Measurements from ENCODE around the gene REV1.

REV1 gene

GRCh38 chr2:99397266-99397920, 92.4 kb downstream of the REV1 start:
- Histone ChIP-seq H3K4me1 (ENCODE audit: insufficient read depth, low read length) (peaks cover 1% of the 10 kb centered on the region; the same call in 1 of the 2 replicates), H3K4me3 (ENCODE audit: low read length) (no peak overlapping the region), H3K27ac (ENCODE audit: low read length) (no peak overlapping the region), H3K36me3 (ENCODE audit: insufficient read depth, low read depth, low read length) (peaks cover 99% of the 10 kb centered on the region), H3K9ac (ENCODE audit: low read depth, low read length) (no peak overlapping the region), H3K9me3 (ENCODE audit: insufficient read depth, low read depth, low read length) (no peaks in the 10 kb centered on the region), H3K27me3 (ENCODE audit: insufficient read depth, low read length) (no peaks in the 10 kb centered on the region)

- Histone ChIP-seq H3K9me3 (ENCODE audit: insufficient read depth, low read depth, low read length) (no peaks in the 10 kb centered on the region), H3K4me3 (ENCODE audit: low read length) (no peak overlapping the region), H3K4me1 (ENCODE audit: insufficient read depth, low read length) (no peaks in the 10 kb centered on the region), H3K27me3 (ENCODE audit: insufficient read depth, low read length) (no peaks in the 10 kb centered on the region), H3K36me3 (ENCODE audit: insufficient read depth, low read depth, low read length) (peaks cover 99% of the 10 kb centered on the region), H3K27ac (ENCODE audit: low read length) (no peak overlapping the region), H3K9ac (ENCODE audit: low read depth, low read length) (no peak overlapping the region)
Measured at GRCh38 chr2:99395589-99396130, 94.2 kb downstream of the REV1 start.

- H3K9ac ChIP-seq (ENCODE audit: low read depth, low read length), result no peak overlapping the region
- no peaks in the 10 kb centered on the region for H3K4me1 ChIP-seq (ENCODE audit: insufficient read depth, low read length)
- H3K27me3 ChIP-seq (ENCODE audit: insufficient read depth, low read length), result no peaks in the 10 kb centered on the region
- no peak overlapping the region for H3K4me3 ChIP-seq (ENCODE audit: low read length)
- H3K27ac ChIP-seq (ENCODE audit: low read length), result no peak overlapping the region
- peaks cover 73% of the 10 kb centered on the region for H3K36me3 ChIP-seq (ENCODE audit: insufficient read depth, low read depth, low read length)
- H3K9me3 ChIP-seq (ENCODE audit: insufficient read depth, low read depth, low read length), result no peaks in the 10 kb centered on the region
Measured at GRCh38 chr2:99389946-99390345, 99.9 kb downstream of the REV1 start.

GRCh38 chr2:99389371-99389770, 100.4 kb downstream of the REV1 start:
- Histone ChIP-seq H3K9me3 (ENCODE audit: insufficient read depth, low read depth, low read length) (no peaks in the 10 kb centered on the region), H3K36me3 (ENCODE audit: insufficient read depth, low read depth, low read length) (peaks cover 73% of the 10 kb centered on the region), H3K4me1 (ENCODE audit: insufficient read depth, low read length) (no peaks in the 10 kb centered on the region), H3K27me3 (ENCODE audit: insufficient read depth, low read length) (no peaks in the 10 kb centered on the region), H3K27ac (ENCODE audit: low read length) (no peak overlapping the region), H3K9ac (ENCODE audit: low read depth, low read length) (no peak overlapping the region), H3K4me3 (ENCODE audit: low read length) (no peak overlapping the region)

- Histone ChIP-seq H3K4me3 (ENCODE audit: low read length) (no peak overlapping the region), H3K4me1 (ENCODE audit: insufficient read depth, low read length) (no peaks in the 10 kb centered on the region), H3K9me3 (ENCODE audit: insufficient read depth, low read depth, low read length) (no peaks in the 10 kb centered on the region), H3K36me3 (ENCODE audit: insufficient read depth, low read depth, low read length) (peaks cover 73% of the 10 kb centered on the region), H3K27me3 (ENCODE audit: insufficient read depth, low read length) (no peaks in the 10 kb centered on the region), H3K27ac (ENCODE audit: low read length) (no peak overlapping the region), H3K9ac (ENCODE audit: low read depth, low read length) (no peak overlapping the region)
Measured at GRCh38 chr2:99388892-99389291, 100.9 kb downstream of the REV1 start.

- Histone ChIP-seq H3K36me3 (ENCODE audit: insufficient read depth, low read depth, low read length) (peaks cover 72% of the 10 kb centered on the region), H3K9ac (ENCODE audit: low read depth, low read length) (no peak overlapping the region), H3K27ac (ENCODE audit: low read length) (no peak overlapping the region)
Measured at GRCh38 chr2:99386011-99386410, 103.8 kb downstream of the REV1 start.

GRCh38 chr2:99382143-99382542, 107.7 kb downstream of the REV1 start:
- no peaks in the 10 kb centered on the region for H3K27me3 ChIP-seq (ENCODE audit: insufficient read depth, low read length)
- no peak overlapping the region for H3K9ac ChIP-seq (ENCODE audit: low read depth, low read length)
- peaks cover 91% of the 10 kb centered on the region for H3K36me3 ChIP-seq (ENCODE audit: insufficient read depth, low read depth, low read length)
- peaks cover 10% of the 10 kb centered on the region for H3K4me1 ChIP-seq (ENCODE audit: insufficient read depth, low read length)
- H3K4me3 ChIP-seq (ENCODE audit: low read length), result no peak overlapping the region
- H3K9me3 ChIP-seq (ENCODE audit: insufficient read depth, low read depth, low read length), result no peaks in the 10 kb centered on the region
- H3K27ac ChIP-seq (ENCODE audit: low read length), result no peak overlapping the region

More at GRCh38 chr2:99386011-99386410, 103.8 kb downstream of the REV1 start:
- H3K27me3 ChIP-seq (ENCODE audit: insufficient read depth, low read length), result no peaks in the 10 kb centered on the region
- H3K9me3 ChIP-seq (ENCODE audit: insufficient read depth, low read depth, low read length), result no peaks in the 10 kb centered on the region
- peaks cover 2% of the 10 kb centered on the region; the same call in 1 of the 2 replicates for H3K4me1 ChIP-seq (ENCODE audit: insufficient read depth, low read length)
- no peak overlapping the region for H3K4me3 ChIP-seq (ENCODE audit: low read length)

- Histone ChIP-seq H3K4me1 (ENCODE audit: insufficient read depth, low read length) (peaks cover 10% of the 10 kb centered on the region), H3K27me3 (ENCODE audit: insufficient read depth, low read length) (no peaks in the 10 kb centered on the region), H3K27ac (ENCODE audit: low read length) (no peak overlapping the region), H3K9me3 (ENCODE audit: insufficient read depth, low read depth, low read length) (no peaks in the 10 kb centered on the region), H3K36me3 (ENCODE audit: insufficient read depth, low read depth, low read length) (peaks cover 95% of the 10 kb centered on the region), H3K4me3 (ENCODE audit: low read length) (no peak overlapping the region; the same call in 1 of the 2 replicates), H3K9ac (ENCODE audit: low read depth, low read length) (no peak overlapping the region)
Measured at GRCh38 chr2:99380376-99381010, 109.3 kb downstream of the REV1 start.

- no peak overlapping the region for H3K27ac ChIP-seq (ENCODE audit: low read length)
- peaks cover 10% of the 10 kb centered on the region for H3K4me1 ChIP-seq (ENCODE audit: insufficient read depth, low read length)
- H3K9me3 ChIP-seq (ENCODE audit: insufficient read depth, low read depth, low read length), result no peaks in the 10 kb centered on the region
- H3K27me3 ChIP-seq (ENCODE audit: insufficient read depth, low read length), result no peaks in the 10 kb centered on the region
- H3K36me3 ChIP-seq (ENCODE audit: insufficient read depth, low read depth, low read length), result peaks cover 94% of the 10 kb centered on the region
- no peak overlapping the region for H3K4me3 ChIP-seq (ENCODE audit: low read length)
- no peak overlapping the region for H3K9ac ChIP-seq (ENCODE audit: low read depth, low read length)
Measured at GRCh38 chr2:99377879-99378278, 111.9 kb downstream of the REV1 start.

GRCh38 chr2:99376254-99376864, 113.5 kb downstream of the REV1 start:
- H3K4me1 ChIP-seq (ENCODE audit: insufficient read depth, low read length), result peaks cover 7% of the 10 kb centered on the region
- H3K4me3 ChIP-seq (ENCODE audit: low read length), result no peak overlapping the region
- H3K9me3 ChIP-seq (ENCODE audit: insufficient read depth, low read depth, low read length), result no peaks in the 10 kb centered on the region
- H3K36me3 ChIP-seq (ENCODE audit: insufficient read depth, low read depth, low read length), result peaks cover 94% of the 10 kb centered on the region
- no peak overlapping the region for H3K9ac ChIP-seq (ENCODE audit: low read depth, low read length)
- no peaks in the 10 kb centered on the region for H3K27me3 ChIP-seq (ENCODE audit: insufficient read depth, low read length)
- no peak overlapping the region for H3K27ac ChIP-seq (ENCODE audit: low read length)

GRCh38 chr2:99374747-99375146, 115.1 kb downstream of the REV1 start:
- Histone ChIP-seq H3K4me3 (ENCODE audit: low read length) (no peak overlapping the region), H3K27me3 (ENCODE audit: insufficient read depth, low read length) (no peaks in the 10 kb centered on the region), H3K4me1 (ENCODE audit: insufficient read depth, low read length) (no peaks in the 10 kb centered on the region), H3K9ac (ENCODE audit: low read depth, low read length) (no peak overlapping the region), H3K9me3 (ENCODE audit: insufficient read depth, low read depth, low read length) (no peaks in the 10 kb centered on the region), H3K36me3 (ENCODE audit: insufficient read depth, low read depth, low read length) (peaks cover 93% of the 10 kb centered on the region), H3K27ac (ENCODE audit: low read length) (no peak overlapping the region)

GRCh38 chr2:99373144-99373543, 116.7 kb downstream of the REV1 start:
- Histone ChIP-seq H3K27me3 (ENCODE audit: insufficient read depth, low read length) (no peaks in the 10 kb centered on the region), H3K4me1 (ENCODE audit: insufficient read depth, low read length) (no peaks in the 10 kb centered on the region), H3K27ac (ENCODE audit: low read length) (no peak overlapping the region), H3K36me3 (ENCODE audit: insufficient read depth, low read depth, low read length) (peaks cover 92% of the 10 kb centered on the region), H3K4me3 (ENCODE audit: low read length) (no peak overlapping the region), H3K9me3 (ENCODE audit: insufficient read depth, low read depth, low read length) (no peaks in the 10 kb centered on the region), H3K9ac (ENCODE audit: low read depth, low read length) (no peak overlapping the region)
